ENCODE data around the gene RELL2.
"Not testable (repeated sequence)": the region's sequence is repeated elsewhere in the genome, so short reads cannot be mapped to it uniquely, and the experiment has no call there.

RELL2 gene

GRCh38 chr5:141636413-141637122, at the start of gene RELL2, which contains the start of gene HDAC3:
TSS of gene RELL2 (plus strand) at chr5:141636997. CDS start at chr5:141638226, 1,229 bp downstream.
TSS of gene HDAC3 (minus strand) at chr5:141636849. CDS start at chr5:141636790, 59 bp downstream.
- peak; percentile 96 for DNase-seq

GRCh38 chr5:141590127-141590526, 46.7 kb upstream of the RELL2 start:
- no peak for DNase-seq

GRCh38 chr5:141596867-141597266, 39.9 kb upstream of the RELL2 start:
- no peak for DNase-seq

- DNase-seq, result no peak
These were observed 39.4 kb upstream of the RELL2 start for GRCh38 chr5:141597394-141597793.

GRCh38 chr5:141597814-141598213, 39.0 kb upstream of the RELL2 start:
- DNase-seq, result no peak

- no peak for DNase-seq
These were observed 38.1 kb upstream of the RELL2 start for GRCh38 chr5:141598391-141599345.

- no peak for DNase-seq
These were observed 34.2 kb upstream of the RELL2 start for GRCh38 chr5:141602606-141603005.

- no peak for DNase-seq
These were observed 32.7 kb upstream of the RELL2 start for GRCh38 chr5:141603923-141604717.

- DNase-seq, result peak; percentile 62
These were observed 31.1 kb upstream of the RELL2 start for GRCh38 chr5:141605523-141606277.

- no peak for DNase-seq
These were observed 28.8 kb upstream of the RELL2 start for GRCh38 chr5:141608046-141608445.

- no peak for DNase-seq
These were observed 28.2 kb upstream of the RELL2 start for GRCh38 chr5:141608557-141608956.

- DNase-seq, result no peak
These were observed 27.8 kb upstream of the RELL2 start for GRCh38 chr5:141609044-141609443.

- not testable (repeated sequence) for DNase-seq
These were observed 26.9 kb upstream of the RELL2 start for GRCh38 chr5:141609921-141610320.

- DNase-seq, result no peak
These were observed 25.5 kb upstream of the RELL2 start for GRCh38 chr5:141611289-141611688.

GRCh38 chr5:141613344-141613743, 23.5 kb upstream of the RELL2 start:
- no peak for DNase-seq

GRCh38 chr5:141615991-141616720, 20.6 kb upstream of the RELL2 start:
- DNase-seq, result peak; percentile 48

- no peak for DNase-seq
These were observed 19.7 kb upstream of the RELL2 start for GRCh38 chr5:141617128-141617527.

GRCh38 chr5:141617682-141618029, 19.1 kb upstream of the RELL2 start:
- DNase-seq, result no peak

- peak; percentile 57 for DNase-seq
These were observed 18.6 kb upstream of the RELL2 start for GRCh38 chr5:141618030-141618803.

- DNase-seq, result peak; percentile 99
These were observed 17.8 kb upstream of the RELL2 start, which contains the start of gene DIAPH1 for GRCh38 chr5:141618804-141619554. TSS of gene DIAPH1 (minus strand) at chr5:141619000. CDS start at chr5:141618914, 86 bp downstream.

Data from activated CD8-positive, alpha-beta memory T cell treated with anti-CD3 and anti-CD28 coated beads, Interleukin-2, amount 50 U/mL, for 4 hours (primary cell).